ENCODE data around the gene IER3IP1.
A peak's percentile ranks its signal among the peaks of the same experiment; 100 is the strongest.
"Not testable (repeated sequence)": the region's sequence is repeated elsewhere in the genome, so short reads cannot be mapped to it uniquely, and the experiment has no call there.

The IER3IP1 gene

DNA sequence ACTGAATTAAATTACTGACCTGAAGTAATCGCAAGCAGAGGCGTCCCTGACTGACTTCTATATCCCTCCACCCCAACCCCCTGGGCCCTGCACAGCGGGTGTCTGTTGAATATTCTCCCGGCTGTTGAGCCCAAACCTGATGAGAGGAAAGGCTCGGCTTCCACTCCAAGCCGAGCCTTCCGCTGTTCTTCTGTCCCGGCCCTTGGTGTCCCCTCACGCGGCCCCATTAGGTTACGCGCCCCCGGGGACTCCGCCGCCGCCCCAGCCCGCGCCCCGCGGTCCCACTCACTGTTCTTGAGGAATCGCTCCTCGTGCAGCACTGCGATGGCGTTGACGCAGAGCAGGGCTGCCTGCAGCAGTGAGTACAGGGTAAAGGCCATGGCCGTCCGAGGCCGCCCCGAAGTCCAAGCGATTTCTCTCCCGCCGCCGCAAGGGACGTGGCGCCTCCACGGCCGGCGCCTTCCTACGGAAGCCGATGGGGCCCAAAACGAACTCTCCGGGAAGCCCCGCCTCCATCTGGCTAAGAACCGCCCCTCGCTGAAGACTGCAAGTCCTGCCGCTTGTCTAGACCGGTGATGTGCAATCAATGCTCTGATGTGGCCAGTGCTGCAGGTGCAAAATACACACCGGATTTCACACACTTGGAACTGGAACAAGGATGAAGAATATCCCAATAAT, at the start of gene IER3IP1:
TSS of gene IER3IP1 (minus strand) at position 467 of the 678 bp plus-strand sequence. CDS start at position 380, 87 bp downstream.
- peak; percentile 78 to 93 for DNase-seq (ENCODE audit: low read depth in 2 of 2)

DNA sequence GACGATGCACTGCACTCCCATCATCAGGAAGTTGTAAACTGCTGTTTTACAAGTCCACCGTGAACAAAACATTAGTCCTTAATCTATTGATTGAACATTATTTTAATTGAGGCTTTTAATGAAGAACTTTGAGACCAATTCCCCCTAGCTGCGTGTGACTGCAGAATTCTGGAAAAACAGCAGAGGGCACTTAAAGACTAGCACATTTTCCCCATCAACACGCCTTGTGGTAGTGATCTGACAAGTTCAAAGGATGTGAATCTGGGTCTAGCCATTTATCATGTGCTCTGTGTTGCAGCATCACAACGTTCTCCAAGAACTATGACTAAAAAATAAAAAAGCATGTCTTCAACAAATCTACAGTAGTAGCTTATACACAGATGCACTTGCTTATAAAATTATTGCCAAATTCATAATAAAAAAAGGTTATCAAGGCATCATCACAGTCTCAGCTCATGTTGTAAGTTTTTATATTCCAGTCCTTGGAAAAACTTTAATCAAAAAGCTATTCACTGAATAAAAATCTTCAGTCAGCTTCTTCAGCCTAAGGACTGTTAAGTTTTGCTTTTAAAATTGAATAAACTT, 39.5 kb upstream of the IER3IP1 start:
- no peak for DNase-seq (ENCODE audit: low read depth in 2 of 2)

DNA sequence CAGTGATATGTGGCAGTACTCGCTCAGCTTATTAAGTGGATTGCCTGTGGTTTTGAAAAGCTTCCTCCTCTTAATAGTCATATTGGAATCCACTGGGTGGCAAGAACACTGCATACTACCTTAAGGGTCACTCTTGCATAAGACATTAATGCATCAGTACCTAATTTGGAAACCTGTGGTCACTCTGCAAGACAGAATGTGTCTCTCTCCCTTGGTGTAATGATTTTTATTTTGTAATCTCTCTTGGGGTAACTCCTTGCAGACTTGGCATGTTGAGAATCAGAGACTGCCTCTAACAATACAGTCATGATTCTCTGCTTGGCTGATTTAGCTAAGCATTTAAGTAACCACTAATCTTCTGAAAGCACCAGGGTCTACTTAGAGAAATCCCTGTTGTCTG, 33.0 kb upstream of the IER3IP1 start:
- DNase-seq (ENCODE audit: low read depth in 2 of 2), result no peak

- no peak for DNase-seq (ENCODE audit: low read depth in 2 of 2)
These were observed 30.9 kb upstream of the IER3IP1 start for GRCh38 chr18:47206945-47207637.

DNA sequence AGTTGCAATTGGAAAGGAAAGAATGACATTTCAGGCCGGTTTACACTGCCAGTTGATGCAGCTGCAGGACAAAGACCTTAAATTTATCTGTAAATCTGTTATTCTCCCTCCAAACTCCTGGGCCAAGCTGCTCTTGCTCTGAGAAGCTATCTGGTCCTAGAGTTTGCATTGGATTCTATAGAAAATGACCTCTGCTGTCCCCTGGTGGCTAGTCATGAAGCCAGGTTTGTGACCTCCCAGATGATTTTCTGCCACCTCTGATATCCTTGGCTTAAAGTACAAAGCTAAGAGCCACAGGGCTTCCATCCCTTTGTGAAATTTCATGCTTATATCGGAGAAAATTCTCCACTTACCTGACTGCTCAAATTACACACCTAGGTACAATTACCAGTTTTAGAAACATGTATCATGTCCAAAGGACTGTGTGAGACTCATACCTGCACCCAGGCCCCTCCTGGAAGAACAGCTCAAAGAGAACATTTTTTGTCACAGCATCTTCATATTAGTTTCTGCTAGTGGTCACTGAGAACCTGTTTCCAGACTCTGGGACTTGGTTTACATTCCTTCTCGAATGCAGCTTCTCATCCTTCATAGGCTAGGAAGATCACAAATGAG, 28.9 kb upstream of the IER3IP1 start:
- DNase-seq (ENCODE audit: low read depth in 2 of 2), result peak; percentile 5 to 20

DNA sequence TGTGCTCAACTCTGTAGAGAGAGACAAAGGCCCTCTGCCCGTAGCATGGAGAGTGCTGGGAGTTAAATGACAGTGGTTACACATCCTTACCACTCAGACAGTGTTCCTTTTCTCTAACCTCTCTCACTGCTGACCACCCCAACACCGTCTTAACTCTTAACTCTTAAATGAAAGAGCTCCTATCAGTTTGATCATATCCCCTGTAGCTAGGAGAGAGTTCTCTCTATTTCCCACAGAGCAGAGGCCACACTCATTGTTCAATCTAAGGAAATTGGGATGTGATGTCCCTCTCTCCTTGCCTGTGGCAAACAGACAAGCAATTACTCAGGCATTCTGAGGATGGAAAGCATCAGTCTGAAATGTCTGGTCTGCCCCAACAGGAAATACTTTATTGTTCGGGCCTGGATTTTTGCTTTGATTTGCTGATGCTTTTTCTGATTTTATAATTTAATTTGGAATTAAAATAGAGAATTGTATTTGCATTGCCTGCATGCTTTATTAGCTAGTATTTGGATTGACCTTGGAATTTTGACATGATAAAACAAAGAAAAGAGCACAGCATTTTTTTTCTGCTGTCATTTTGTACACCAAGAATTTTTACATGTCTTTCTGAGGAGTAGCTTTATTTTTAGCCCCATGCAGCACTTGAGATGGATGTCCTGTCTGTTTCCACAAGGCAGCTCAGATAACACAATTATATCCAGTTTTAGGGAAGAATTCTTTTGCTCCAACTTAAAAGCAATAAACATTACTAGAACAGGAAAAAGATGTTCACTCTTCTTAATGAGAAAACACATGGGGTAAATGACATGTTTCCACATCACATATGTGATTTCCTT, 27.7 kb upstream of the IER3IP1 start:
- DNase-seq (ENCODE audit: low read depth in 2 of 2), result no peak

GRCh38 chr18:47195961-47196360, 19.8 kb upstream of the IER3IP1 start:
- DNase-seq (ENCODE audit: low read depth in 2 of 2), result not testable (repeated sequence)

GRCh38 chr18:47191961-47192360, 15.8 kb upstream of the IER3IP1 start:
- no peak for DNase-seq (ENCODE audit: low read depth in 2 of 2)

DNA sequence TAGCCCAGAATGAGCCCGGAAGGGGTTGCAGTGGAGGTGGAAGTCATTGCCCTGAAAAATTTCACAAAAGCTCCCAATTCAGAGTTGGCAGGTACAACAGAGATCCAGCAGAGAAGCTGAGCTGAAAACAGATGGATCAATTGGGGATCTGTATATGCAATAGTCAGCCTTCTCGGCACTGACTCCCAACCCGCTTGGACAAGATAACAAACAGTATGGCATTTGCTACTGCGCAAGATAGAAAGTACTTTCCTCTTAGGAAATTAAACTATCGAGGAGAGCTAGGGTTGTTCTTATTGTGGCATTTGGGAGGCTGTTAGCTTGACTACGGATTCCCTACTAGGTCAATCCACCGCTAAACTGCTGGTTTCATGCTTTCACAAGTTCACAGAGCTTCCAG, 11.6 kb upstream of the IER3IP1 start:
- no peak for DNase-seq (ENCODE audit: low read depth in 2 of 2)

DNA sequence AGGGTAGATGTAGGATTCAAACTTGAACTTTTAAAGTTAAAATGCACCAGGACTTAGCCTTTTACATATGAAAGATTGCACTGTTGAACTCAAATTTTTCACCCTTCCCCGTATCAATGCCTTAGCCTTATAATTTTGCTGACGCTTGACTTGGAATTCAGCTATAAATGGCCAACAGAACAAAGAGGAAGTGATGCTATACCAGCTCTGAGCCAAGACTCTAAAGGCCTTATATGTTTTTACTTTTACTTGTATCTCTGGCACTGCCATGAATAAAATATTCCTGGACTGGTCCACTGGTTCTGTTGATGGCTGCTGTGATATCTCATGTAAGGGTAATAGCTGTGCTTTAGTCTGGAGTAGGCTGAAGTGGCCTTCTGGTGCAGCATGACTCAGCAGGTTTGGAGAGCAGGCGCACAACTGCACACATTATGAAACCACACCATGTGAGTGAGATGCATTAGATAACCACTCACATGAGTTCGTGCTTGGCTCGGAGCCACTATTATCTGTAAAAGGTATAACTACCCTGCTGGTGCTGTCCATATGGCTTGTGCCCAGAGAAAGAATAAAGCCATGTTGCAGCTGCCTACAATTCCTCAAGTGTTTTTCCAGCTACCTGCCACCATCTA, 8.4 kb upstream of the IER3IP1 start:
- DNase-seq (ENCODE audit: low read depth in 2 of 2), result no peak

GRCh38 chr18:47182156-47182555, 6.0 kb upstream of the IER3IP1 start:
- not testable (repeated sequence) for DNase-seq (ENCODE audit: low read depth in 2 of 2)

GRCh38 chr18:47180765-47181164, 4.6 kb upstream of the IER3IP1 start:
- no peak for DNase-seq (ENCODE audit: low read depth in 2 of 2)

GRCh38 chr18:47179520-47179919, 3.4 kb upstream of the IER3IP1 start:
- no peak for DNase-seq (ENCODE audit: low read depth in 2 of 2)

DNA sequence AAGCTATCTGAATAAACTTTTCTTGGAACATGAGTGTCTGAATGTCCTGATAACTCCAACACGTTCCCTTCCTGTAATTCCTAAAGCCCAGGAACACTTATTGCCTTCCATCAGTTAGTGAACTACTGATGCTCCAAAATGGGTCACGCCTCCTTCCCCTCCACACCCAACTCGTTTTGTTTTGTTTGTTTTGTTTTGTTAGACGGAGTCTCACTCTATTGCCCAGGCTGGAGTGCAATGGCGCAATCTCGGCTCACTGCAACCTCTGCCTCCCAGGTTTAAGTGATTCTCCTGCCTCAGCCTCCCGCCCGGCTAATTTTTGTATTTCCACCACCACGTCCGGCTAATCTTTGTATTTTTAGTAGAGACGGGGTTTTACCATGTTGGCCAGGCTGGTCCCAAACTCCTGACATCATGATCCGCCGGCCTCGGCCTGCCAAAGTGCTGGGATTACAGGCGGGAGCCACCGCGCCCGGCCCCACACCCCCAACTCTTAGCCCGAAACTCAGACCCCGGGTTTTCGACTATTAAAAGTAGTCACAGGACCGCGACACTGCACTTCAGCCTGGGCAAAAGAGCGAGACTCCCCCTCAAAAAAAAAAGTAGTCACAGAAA, 774 bp downstream of the IER3IP1 start:
- no peak for DNase-seq (ENCODE audit: low read depth in 2 of 2)

- no peak for DNase-seq (ENCODE audit: low read depth in 2 of 2)
These were observed 1.5 kb downstream of the IER3IP1 start for GRCh38 chr18:47174545-47175116.

- DNase-seq (ENCODE audit: low read depth in 2 of 2), result no peak
These were observed 3.7 kb downstream of the IER3IP1 start for GRCh38 chr18:47172476-47172875.

GRCh38 chr18:47168913-47169312, 7.3 kb downstream of the IER3IP1 start:
- DNase-seq (ENCODE audit: low read depth in 2 of 2), result no peak

DNA sequence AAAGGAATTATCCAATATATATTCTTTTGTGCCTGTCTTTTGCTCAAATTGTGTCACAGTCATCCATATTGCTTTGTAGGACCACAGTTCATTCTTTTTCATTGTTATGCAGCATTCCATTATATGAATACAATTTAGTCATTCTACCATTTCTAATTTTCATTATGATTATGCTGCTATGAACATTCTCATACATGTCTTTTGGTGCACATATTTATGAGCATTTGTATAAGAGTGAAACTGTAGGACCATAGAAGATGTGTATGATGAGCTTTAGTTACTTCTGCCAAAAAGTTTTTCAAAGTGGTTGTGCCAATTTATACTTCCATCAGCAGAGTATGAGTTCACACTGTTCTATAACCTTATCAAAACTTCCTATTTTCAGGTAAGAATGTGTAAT, 7.7 kb downstream of the IER3IP1 start:
- no peak for DNase-seq (ENCODE audit: low read depth in 2 of 2)

DNA sequence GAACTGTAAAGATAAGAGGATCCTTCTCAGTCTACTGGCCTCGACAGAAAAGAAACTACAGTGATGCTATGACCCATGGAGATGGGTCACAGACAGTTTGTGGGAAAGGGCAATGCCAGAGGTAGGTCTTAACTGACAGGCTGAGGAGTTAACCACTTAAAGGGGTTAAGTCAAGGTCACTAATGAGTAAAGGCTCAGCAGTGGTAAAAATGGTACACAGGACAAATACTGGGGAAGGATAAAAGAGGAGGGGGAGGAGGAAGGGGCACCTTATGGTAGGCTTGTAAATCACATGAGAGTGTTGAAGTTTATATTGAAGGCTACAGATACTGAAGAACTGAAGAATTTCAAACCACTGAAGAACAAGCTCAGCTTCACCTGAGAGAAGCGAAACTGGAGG, 9.9 kb downstream of the IER3IP1 start:
- DNase-seq (ENCODE audit: low read depth in 2 of 2), result no peak

GRCh38 chr18:47163241-47163640, 12.9 kb downstream of the IER3IP1 start:
- DNase-seq (ENCODE audit: low read depth in 2 of 2), result no peak

Measured in stimulated activated CD4-positive, alpha-beta T cell treated with anti-CD3 and anti-CD28 coated beads, Interleukin-12 subunit alpha, Interleukin-12 subunit beta, amount 100 ng/mL, for 24 hours (primary cell).